ENCODE measurements around the gene CDRT4.

Gene CDRT4

GRCh38 chr17:15494821-15495220 lies 27.4 kb upstream of the CDRT4 start:
- H3K36me3 ChIP-seq (ENCODE audit: insufficient read depth, low read length) = no peaks in the 10 kb centered on the region
- no peak overlapping the region for H3K9ac ChIP-seq (ENCODE audit: low read depth, low read length)
- DNase-seq (no peak), ATAC-seq (ENCODE audit: insufficient read depth, low read depth) (no peak)
- H4K20me1 ChIP-seq (ENCODE audit: insufficient read depth, low read length) = no peaks in the 10 kb centered on the region
- TF ChIP-seq CTCF (IDR thresholded peaks at IDR 0.05; ENCODE audit: borderline replicate concordance, extremely low read depth, low read length, poor library complexity, severe bottlenecking) (no peak), EZH2 (IDR thresholded peaks at IDR 0.05; ENCODE audit: borderline replicate concordance, low read depth, low read length, severe bottlenecking) (no peak)
- H3K9me3 ChIP-seq (ENCODE audit: insufficient read depth, low read length, severe bottlenecking) = no peaks in the 10 kb centered on the region
- no peaks in the 10 kb centered on the region for H3K79me2 ChIP-seq (ENCODE audit: insufficient read depth, low read length)
- H3K4me1 ChIP-seq (ENCODE audit: insufficient read depth, low read length) = no peaks in the 10 kb centered on the region
- no peak overlapping the region for H3K4me2 ChIP-seq (ENCODE audit: insufficient read depth, low read length)
- no peak overlapping the region for H3K27ac ChIP-seq (ENCODE audit: low read length)
- H2AFZ ChIP-seq (ENCODE audit: low read depth, low read length) = no peak overlapping the region
- H3K4me3 ChIP-seq (ENCODE audit: low read depth in 1 of 2, low read length in 2 of 2) = no peak overlapping the region
- H3K27me3 ChIP-seq (ENCODE audit: insufficient read depth, low read length, poor library complexity) = no peaks in the 10 kb centered on the region

GRCh38 chr17:15493693-15494035 lies 26.2 kb upstream of the CDRT4 start:
- H3K4me1 ChIP-seq (ENCODE audit: insufficient read depth, low read length) = no peaks in the 10 kb centered on the region
- no peaks in the 10 kb centered on the region for H3K79me2 ChIP-seq (ENCODE audit: insufficient read depth, low read length)
- no peak overlapping the region for H3K27ac ChIP-seq (ENCODE audit: low read length)
- H2AFZ ChIP-seq (ENCODE audit: low read depth, low read length) = no peak overlapping the region
- DNase-seq (no peak), ATAC-seq (ENCODE audit: insufficient read depth, low read depth) (no peak)
- H3K27me3 ChIP-seq (ENCODE audit: insufficient read depth, low read length, poor library complexity) = no peaks in the 10 kb centered on the region
- H3K4me2 ChIP-seq (ENCODE audit: insufficient read depth, low read length) = no peak overlapping the region
- H4K20me1 ChIP-seq (ENCODE audit: insufficient read depth, low read length) = no peaks in the 10 kb centered on the region
- H3K4me3 ChIP-seq (ENCODE audit: low read depth in 1 of 2, low read length in 2 of 2) = no peak overlapping the region
- H3K9ac ChIP-seq (ENCODE audit: low read depth, low read length) = no peak overlapping the region
- no peaks in the 10 kb centered on the region for H3K9me3 ChIP-seq (ENCODE audit: insufficient read depth, low read length, severe bottlenecking)
- no peak for TF ChIP-seq CTCF (IDR thresholded peaks at IDR 0.05; ENCODE audit: borderline replicate concordance, extremely low read depth, low read length, poor library complexity, severe bottlenecking)
- TF ChIP-seq EZH2 (IDR thresholded peaks at IDR 0.05; ENCODE audit: borderline replicate concordance, low read depth, low read length, severe bottlenecking) = no peak
- H3K36me3 ChIP-seq (ENCODE audit: insufficient read depth, low read length) = no peaks in the 10 kb centered on the region

GRCh38 chr17:15492791-15493692 lies 25.6 kb upstream of the CDRT4 start:
- no peaks in the 10 kb centered on the region for H4K20me1 ChIP-seq (ENCODE audit: insufficient read depth, low read length)
- no peak for DNase-seq
- H3K4me3 ChIP-seq (ENCODE audit: low read depth in 1 of 2, low read length in 2 of 2) = no peak overlapping the region
- no peaks in the 10 kb centered on the region for H3K9me3 ChIP-seq (ENCODE audit: insufficient read depth, low read length, severe bottlenecking)
- H2AFZ ChIP-seq (ENCODE audit: low read depth, low read length) = no peak overlapping the region
- H3K4me2 ChIP-seq (ENCODE audit: insufficient read depth, low read length) = no peak overlapping the region
- TF ChIP-seq EZH2 (IDR thresholded peaks at IDR 0.05; ENCODE audit: borderline replicate concordance, low read depth, low read length, severe bottlenecking) (no peak), CTCF (IDR thresholded peaks at IDR 0.05; ENCODE audit: borderline replicate concordance, extremely low read depth, low read length, poor library complexity, severe bottlenecking) (no peak)
- no peaks in the 10 kb centered on the region for H3K36me3 ChIP-seq (ENCODE audit: insufficient read depth, low read length)
- H3K79me2 ChIP-seq (ENCODE audit: insufficient read depth, low read length) = no peaks in the 10 kb centered on the region
- H3K27ac ChIP-seq (ENCODE audit: low read length) = no peak overlapping the region
- no peak for ATAC-seq (ENCODE audit: insufficient read depth, low read depth)
- no peak overlapping the region for H3K9ac ChIP-seq (ENCODE audit: low read depth, low read length)
- H3K27me3 ChIP-seq (ENCODE audit: insufficient read depth, low read length, poor library complexity) = no peaks in the 10 kb centered on the region
- no peaks in the 10 kb centered on the region for H3K4me1 ChIP-seq (ENCODE audit: insufficient read depth, low read length)

All from DND-41 (cell line).